ENCODE results near the gene DNAJC5G.

The DNAJC5G gene

DNA sequence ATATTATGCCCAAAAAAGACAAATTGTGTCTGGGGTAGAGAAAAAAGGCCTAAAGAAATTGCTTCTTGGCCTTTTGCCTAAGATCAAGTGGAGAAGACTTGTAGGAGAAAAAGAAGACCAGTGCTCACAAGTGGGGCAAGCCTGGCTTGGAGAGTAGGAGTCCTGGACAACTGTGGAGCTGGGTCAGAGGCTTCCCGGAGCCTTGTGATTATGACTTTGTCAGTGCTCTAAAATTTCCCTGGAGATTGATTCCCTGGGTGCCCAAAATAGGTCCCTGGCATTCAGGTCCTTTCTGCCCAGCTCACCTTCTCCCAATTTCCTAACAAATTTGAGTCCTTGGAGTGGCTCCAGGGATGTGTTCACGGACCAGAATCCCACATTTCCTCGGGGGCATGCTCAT, 6.2 kb downstream of the DNAJC5G start:
- in situ Hi-C loops (cut with HindIII; ENCODE audit: low pct_ligation_motif_present, low sequenced_read_pairs), result loop anchor here (25.0 kb wide), 1 partner anchor 169 kb away; the partner anchor contains the start of genes ABHD1 and CGREF1
- Histone ChIP-seq H3K36me3 (replicated peaks) (no peaks in the 10 kb centered on the region), H3K4me3 (ENCODE audit: low read depth, low read length) (no peak overlapping the region), H3K27ac (no peak overlapping the region), H3K27me3 (replicated peaks) (peaks cover 16% of the 10 kb centered on the region)
- TF ChIP-seq, protein P1, sequence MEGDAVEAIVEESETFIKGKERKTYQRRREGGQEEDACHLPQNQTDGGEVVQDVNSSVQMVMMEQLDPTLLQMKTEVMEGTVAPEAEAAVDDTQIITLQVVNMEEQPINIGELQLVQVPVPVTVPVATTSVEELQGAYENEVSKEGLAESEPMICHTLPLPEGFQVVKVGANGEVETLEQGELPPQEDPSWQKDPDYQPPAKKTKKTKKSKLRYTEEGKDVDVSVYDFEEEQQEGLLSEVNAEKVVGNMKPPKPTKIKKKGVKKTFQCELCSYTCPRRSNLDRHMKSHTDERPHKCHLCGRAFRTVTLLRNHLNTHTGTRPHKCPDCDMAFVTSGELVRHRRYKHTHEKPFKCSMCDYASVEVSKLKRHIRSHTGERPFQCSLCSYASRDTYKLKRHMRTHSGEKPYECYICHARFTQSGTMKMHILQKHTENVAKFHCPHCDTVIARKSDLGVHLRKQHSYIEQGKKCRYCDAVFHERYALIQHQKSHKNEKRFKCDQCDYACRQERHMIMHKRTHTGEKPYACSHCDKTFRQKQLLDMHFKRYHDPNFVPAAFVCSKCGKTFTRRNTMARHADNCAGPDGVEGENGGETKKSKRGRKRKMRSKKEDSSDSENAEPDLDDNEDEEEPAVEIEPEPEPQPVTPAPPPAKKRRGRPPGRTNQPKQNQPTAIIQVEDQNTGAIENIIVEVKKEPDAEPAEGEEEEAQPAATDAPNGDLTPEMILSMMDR (IDR thresholded peaks at IDR 0.05; ENCODE audit: low read depth, low read length, missing control alignments), result no peak
- DNase-seq, result no peak

DNA sequence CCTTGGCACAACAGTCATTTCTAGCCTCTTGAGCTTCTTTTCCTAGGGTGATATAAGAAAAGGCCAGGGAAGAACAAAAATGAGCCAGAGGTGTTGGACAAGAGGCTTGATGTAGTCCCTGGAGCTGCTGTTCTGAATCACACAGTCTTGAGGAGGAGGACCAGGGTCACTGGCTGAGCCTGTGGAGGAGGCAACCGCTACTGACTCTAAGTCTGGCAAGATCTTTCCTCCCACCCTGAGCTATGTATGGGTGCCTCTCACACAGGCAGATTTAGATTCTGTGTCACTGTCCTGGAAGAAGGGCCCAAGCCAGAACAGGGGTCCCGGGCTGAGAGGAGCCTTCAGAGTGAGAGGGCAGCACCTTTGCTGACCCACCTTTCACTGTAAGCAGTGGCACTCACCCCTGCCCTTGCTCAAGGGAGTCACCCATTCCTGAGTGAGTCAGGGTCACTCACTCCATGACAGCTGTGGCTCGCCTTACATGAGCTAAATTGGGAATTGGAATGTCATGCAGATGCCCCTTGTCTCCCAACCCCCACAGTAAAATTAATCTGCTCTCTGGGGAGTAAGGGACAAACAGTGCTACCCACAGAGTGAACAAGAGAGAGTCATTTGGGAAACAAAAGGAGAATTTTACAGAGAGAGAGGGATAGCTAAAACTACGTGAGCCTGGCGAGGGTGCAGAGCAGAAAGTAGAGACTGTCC, 6.8 kb downstream of the DNAJC5G start, which contains the start of gene TRIM54:
Gene TRIM54, plus strand, starts transcription at position 575 of the 705 bp plus-strand sequence. CDS start 303 bp downstream, outside the sequence.
- Histone ChIP-seq H3K27ac (no peak within 1 kb of the TSS), H3K4me3 (ENCODE audit: low read depth, low read length) (no peak within 1 kb of the TSS), H3K36me3 (replicated peaks) (no peaks in the 10 kb centered on the region), H3K27me3 (replicated peaks) (peaks cover 18% of the 10 kb centered on the region)
- TF ChIP-seq, protein P1 (IDR thresholded peaks at IDR 0.05; ENCODE audit: low read depth, low read length, missing control alignments), result no peak
- DNase-seq, result no peak
- in situ Hi-C loops (cut with HindIII; ENCODE audit: low pct_ligation_motif_present, low sequenced_read_pairs), result loop anchor here (25.0 kb wide), 1 partner anchor 170 kb away; the partner anchor contains the start of genes ABHD1 and CGREF1

DNA sequence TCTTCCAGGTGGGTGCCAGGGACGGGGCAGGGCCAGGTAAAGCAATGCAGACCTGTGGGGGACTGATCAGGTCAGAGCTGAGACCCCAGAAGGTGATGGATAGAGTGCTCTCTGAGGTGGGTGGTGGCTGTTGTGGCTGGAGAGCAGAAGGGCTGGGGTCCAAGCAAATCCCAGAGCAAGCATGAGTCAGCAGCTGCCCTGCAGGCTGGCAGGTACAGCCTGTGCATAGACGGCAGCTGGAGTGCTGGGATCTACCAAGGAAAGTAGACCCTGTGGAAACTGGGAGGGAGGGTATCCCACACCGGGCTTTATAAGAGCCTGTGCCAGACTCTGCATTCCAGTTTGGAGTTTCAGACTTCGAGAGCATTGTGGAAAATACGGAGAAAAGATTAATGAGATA, 7.7 kb downstream of the DNAJC5G start:
- Histone ChIP-seq H3K27me3 (replicated peaks) (peaks cover 18% of the 10 kb centered on the region), H3K36me3 (replicated peaks) (no peaks in the 10 kb centered on the region), H3K4me3 (ENCODE audit: low read depth, low read length) (no peak overlapping the region), H3K27ac (no peak overlapping the region)
- no peak for DNase-seq
- in situ Hi-C loops (cut with HindIII; ENCODE audit: low pct_ligation_motif_present, low sequenced_read_pairs), result loop anchor here (25.0 kb wide), 1 partner anchor 171 kb away; the partner anchor contains the start of genes ABHD1 and CGREF1
- TF ChIP-seq, protein P1 (IDR thresholded peaks at IDR 0.05; ENCODE audit: low read depth, low read length, missing control alignments), result no peak

DNA sequence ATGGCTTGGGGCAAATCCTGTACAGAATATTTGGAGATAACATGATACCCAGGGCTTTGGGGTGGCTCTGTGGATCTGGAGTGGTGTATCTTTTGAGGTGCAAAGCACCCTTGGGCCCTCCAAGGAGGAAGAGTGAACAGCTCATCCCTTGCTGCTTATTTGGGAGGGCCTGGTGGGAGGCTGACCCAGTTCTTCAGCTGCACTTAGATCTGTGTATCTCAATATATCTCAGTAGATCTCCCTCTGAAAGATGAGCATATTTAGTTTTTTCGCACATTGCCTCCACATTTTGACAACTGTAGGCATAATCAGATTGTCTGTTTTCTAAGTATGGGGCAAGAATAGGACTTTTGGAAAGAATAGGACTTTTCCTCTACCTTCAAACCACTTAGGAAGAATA, 9.8 kb downstream of the DNAJC5G start:
- no peak overlapping the region for H3K4me3 ChIP-seq (ENCODE audit: low read depth, low read length)
- DNase-seq, result no peak
- in situ Hi-C loops (cut with HindIII; ENCODE audit: low pct_ligation_motif_present, low sequenced_read_pairs), result loop anchor here (25.0 kb wide), 1 partner anchor 173 kb away; the partner anchor contains the start of genes ABHD1 and CGREF1
- TF ChIP-seq, protein P1 (IDR thresholded peaks at IDR 0.05; ENCODE audit: low read depth, low read length, missing control alignments), result no peak
- H3K36me3 ChIP-seq (replicated peaks), result no peaks in the 10 kb centered on the region
- no peak overlapping the region for H3K27ac ChIP-seq
- peaks cover 18% of the 10 kb centered on the region for H3K27me3 ChIP-seq (replicated peaks)

DNA sequence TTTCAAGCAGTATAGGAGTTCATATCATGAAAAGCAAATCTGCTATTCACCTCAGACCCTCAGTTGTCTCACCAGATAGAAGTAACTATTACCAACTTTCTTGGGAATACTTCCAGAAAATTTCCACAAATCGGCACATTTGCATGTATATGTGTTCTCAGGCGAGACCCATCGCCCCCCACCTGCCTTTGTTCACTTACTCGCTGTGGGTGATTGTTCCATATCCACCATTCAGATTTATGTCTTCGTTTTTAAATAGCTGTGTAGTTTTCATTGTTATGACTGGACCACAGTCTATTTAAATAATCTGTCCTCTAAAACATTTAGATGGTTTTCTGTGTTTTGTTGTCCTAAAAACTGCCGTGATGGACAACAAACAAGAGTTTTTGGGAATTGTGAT, 10.2 kb downstream of the DNAJC5G start:
- no peak for DNase-seq
- H3K27me3 ChIP-seq (replicated peaks), result peaks cover 18% of the 10 kb centered on the region
- in situ Hi-C loops (cut with HindIII; ENCODE audit: low pct_ligation_motif_present, low sequenced_read_pairs), result loop anchor here (25.0 kb wide), 1 partner anchor 173 kb away; the partner anchor contains the start of genes ABHD1 and CGREF1

More for the DNA sequence above, 10.2 kb downstream of the DNAJC5G start:
- no peak overlapping the region for H3K27ac ChIP-seq
- TF ChIP-seq, protein P1 (IDR thresholded peaks at IDR 0.05; ENCODE audit: low read depth, low read length, missing control alignments), result no peak
- H3K4me3 ChIP-seq (ENCODE audit: low read depth, low read length), result no peak overlapping the region
- no peaks in the 10 kb centered on the region for H3K36me3 ChIP-seq (replicated peaks)
